Mucosa of descending colon (tissue), 3 donors: Measurements from ENCODE around the gene FIZ1. TPM values are rescaled to one million over a fixed set of nuclear protein-coding genes. Genes with fewer than 3 reads are reported as not detected.
A peak's percentile ranks its signal among the peaks of the same experiment; 100 is the strongest.

ENCODE experiments used
- ATAC-seq: fragments of 200-7000 bp; cut with Tn5 transposase; one replicate; pipeline ENCODE4 v1.9.1; 2020; ENCODE audit warnings: mild to moderate bottlenecking, moderate library complexity
- DNase-seq, 3 donors: peaks; one replicate each; pipeline ENCODE4 v3.0.0-alpha.2; 2020
- H3K36me3 ChIP-seq: fragments of 200-600 bp; one replicate; pipeline ENCODE4 v1.8.0; 2021; ENCODE audit warnings: low read depth, mild to moderate bottlenecking
- H3K4me1 ChIP-seq: fragments of 200-600 bp; one replicate; pipeline ENCODE4 v1.8.0; 2021; ENCODE audit warnings: low read depth, mild to moderate bottlenecking
- H3K4me3 ChIP-seq: fragments of 200-600 bp; one replicate; pipeline ENCODE4 v1.8.0; 2021; ENCODE audit warnings: mild to moderate bottlenecking
- H3K9me3 ChIP-seq: fragments of 200-600 bp; one replicate; pipeline ENCODE4 v1.8.0; 2021; ENCODE audit warnings: mild to moderate bottlenecking
- intact Hi-C, 2 donors: fragments of 100-400 bp; cut with DNase I in 1 of 2; cut with micrococcal nuclease in 1 of 2; formaldehyde crosslinking; loops; one replicate each; pipeline versions ENCODE4 v1.11.0 to v1.11.1; 2022; cut with DNase I, micrococcal nuclease
- total RNA-seq, 3 donors: library from RNA; stranded (reverse); fragmentation: NEBNext Ultra II Directional in 2 of 3; extraction: Animal tissue kit (Norgen Biotek cat#: 25700) in 2 of 3; gene quantifications; one replicate each; pipeline versions ENCODE4 v1.2.1 to v1.2.4, GENCODE V29; 2021 to 2023
- TF ChIP-seq, protein P1 (sequence below): fragments of 200-600 bp; IDR thresholded peaks from one replicate; pipeline ENCODE4 v1.8.0; 2022; ENCODE audit warnings: antibody characterized with exemption, mild to moderate bottlenecking
- donor health status: DM: no; HTN: no; CAD: no; lungs with moderate emphysema.
- donor health status: DM: no; HTN: no; CAD: no.
- donor health status: DM: no; HTN: yes; CAD: no.

The FIZ1 gene
- total RNA-seq, 3 donors from 2014 or later = 15.7 to 20.3 (median 20.0) TPM

GRCh38 chr19:55623130-55623529 lies 23.8 kb upstream of the FIZ1 start:
- Histone ChIP-seq H3K9me3 (no peaks in the 10 kb centered on the region), H3K36me3 (no peaks in the 10 kb centered on the region), H3K4me1 (peaks cover 4% of the 10 kb centered on the region), H3K4me3 (no peak overlapping the region)
- no peak for DNase-seq
- TF ChIP-seq, protein P1, sequence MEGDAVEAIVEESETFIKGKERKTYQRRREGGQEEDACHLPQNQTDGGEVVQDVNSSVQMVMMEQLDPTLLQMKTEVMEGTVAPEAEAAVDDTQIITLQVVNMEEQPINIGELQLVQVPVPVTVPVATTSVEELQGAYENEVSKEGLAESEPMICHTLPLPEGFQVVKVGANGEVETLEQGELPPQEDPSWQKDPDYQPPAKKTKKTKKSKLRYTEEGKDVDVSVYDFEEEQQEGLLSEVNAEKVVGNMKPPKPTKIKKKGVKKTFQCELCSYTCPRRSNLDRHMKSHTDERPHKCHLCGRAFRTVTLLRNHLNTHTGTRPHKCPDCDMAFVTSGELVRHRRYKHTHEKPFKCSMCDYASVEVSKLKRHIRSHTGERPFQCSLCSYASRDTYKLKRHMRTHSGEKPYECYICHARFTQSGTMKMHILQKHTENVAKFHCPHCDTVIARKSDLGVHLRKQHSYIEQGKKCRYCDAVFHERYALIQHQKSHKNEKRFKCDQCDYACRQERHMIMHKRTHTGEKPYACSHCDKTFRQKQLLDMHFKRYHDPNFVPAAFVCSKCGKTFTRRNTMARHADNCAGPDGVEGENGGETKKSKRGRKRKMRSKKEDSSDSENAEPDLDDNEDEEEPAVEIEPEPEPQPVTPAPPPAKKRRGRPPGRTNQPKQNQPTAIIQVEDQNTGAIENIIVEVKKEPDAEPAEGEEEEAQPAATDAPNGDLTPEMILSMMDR = no peak
- intact Hi-C loops = no loop called here
- no peak for ATAC-seq

DNA sequence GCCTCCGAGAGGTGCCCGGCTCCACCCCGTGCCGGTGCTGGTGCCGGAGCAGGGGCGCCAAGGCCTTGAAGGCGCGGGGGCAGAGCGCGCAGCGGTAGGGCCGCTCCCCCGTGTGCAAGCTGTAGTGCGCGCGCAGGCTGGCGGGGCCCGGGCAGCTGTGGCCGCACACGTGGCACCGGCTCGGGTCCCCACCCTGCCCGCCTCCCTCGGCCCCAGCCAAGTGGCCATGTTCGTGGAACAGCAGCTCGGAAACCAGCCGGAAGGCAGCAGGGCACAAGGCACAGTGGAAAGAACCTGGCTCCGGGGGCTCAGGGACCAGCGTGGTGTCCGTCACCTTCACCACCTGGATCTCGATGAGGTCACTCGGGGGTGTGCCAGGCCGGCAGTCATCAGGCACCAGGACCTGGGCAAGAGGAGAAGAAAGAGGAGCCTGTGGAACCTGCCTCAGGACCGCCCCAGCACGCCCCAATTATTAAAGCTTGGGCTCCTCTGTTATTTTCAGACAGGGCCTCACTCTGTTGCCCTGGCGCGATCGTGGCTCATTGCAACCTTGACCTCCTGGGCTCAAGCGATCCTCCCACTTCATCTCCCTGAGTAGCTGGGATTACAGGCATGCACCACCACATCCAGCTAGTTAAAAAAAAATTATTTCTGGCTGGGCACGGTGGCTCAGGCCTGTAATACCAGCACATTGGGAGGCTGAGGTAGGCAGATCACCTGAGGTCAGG lies 23.1 kb upstream of the FIZ1 start:
- Histone ChIP-seq H3K36me3 (no peaks in the 10 kb centered on the region), H3K4me1 (peaks cover 4% of the 10 kb centered on the region), H3K4me3 (no peak overlapping the region), H3K9me3 (no peaks in the 10 kb centered on the region)
- TF ChIP-seq, protein P1 = no peak
- intact Hi-C loops = no loop called here
- DNase-seq = no peak
- ATAC-seq = no peak

- intact Hi-C loops = no loop called here
- TF ChIP-seq, protein P1 = no peak
- no peak overlapping the region for H3K4me3 ChIP-seq
- H3K4me1 ChIP-seq = peaks cover 4% of the 10 kb centered on the region
- no peaks in the 10 kb centered on the region for H3K36me3 ChIP-seq
- DNase-seq (peak in 1 of 3 donors; percentile 62), ATAC-seq (no peak)
- H3K9me3 ChIP-seq = no peaks in the 10 kb centered on the region
These were observed 22.4 kb upstream of the FIZ1 start for GRCh38 chr19:55621673-55622231.

DNA sequence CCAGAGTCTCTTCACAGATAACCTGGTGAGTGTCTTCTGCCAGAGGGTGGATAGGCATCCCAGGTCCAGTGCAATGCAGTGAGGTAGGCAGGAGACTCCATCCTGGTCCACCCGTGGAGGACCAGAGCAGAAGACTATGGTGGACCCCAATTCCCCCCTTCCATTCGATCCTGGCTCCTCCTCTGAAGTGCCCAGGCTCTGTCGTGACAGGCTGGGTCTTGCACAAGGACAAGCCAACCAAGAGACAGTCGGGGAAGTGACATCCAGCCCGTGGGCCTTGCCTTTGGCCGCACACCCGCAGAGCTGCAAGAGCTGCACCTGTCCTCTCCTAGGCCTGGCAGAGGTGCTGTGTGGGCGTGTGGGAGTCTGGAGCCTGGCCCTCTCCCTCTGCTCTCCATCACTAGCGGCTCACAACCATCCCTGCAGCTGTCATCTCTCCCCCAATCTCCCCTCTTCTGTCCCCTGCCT lies 21.9 kb upstream of the FIZ1 start:
- intact Hi-C loops = no loop called here
- DNase-seq = no peak
- TF ChIP-seq, protein P1 = no peak
- Histone ChIP-seq H3K4me3 (no peak overlapping the region), H3K36me3 (no peaks in the 10 kb centered on the region), H3K9me3 (no peaks in the 10 kb centered on the region), H3K4me1 (peaks cover 4% of the 10 kb centered on the region)
- no peak for ATAC-seq

- Histone ChIP-seq H3K36me3 (peaks cover 3% of the 10 kb centered on the region), H3K4me3 (no peak overlapping the region), H3K4me1 (peaks cover 4% of the 10 kb centered on the region), H3K9me3 (no peaks in the 10 kb centered on the region)
- ATAC-seq = no peak
- intact Hi-C loops = no loop called here
- TF ChIP-seq, protein P1 = no peak
- no peak for DNase-seq
These were observed 21.3 kb upstream of the FIZ1 start for GRCh38 chr19:55620410-55621204.
